Nephron (organoid): ENCODE measurements around the gene SORCS2.
A peak's percentile ranks its signal among the peaks of the same experiment; 100 is the strongest.

Experiments used
- H3K27ac Mint-ChIP-seq, 3 experiments: 2 replicates each; pipeline ENCODE4 v1.8.0; 2020; ENCODE audit warnings: mixed read lengths in 3 of 3, mild to moderate bottlenecking in 2 of 3, moderate library complexity in 1 of 3
- H3K27me3 Mint-ChIP-seq: 2 replicates; pipeline ENCODE4 v1.8.0; 2021; ENCODE audit warnings: low read depth, mild to moderate bottlenecking, moderate library complexity, mixed read lengths
- H3K36me3 Mint-ChIP-seq: 2 replicates; pipeline ENCODE4 v1.8.0; 2020; ENCODE audit warnings: low read depth, mixed read lengths
- H3K4me1 Mint-ChIP-seq: 2 replicates; pipeline ENCODE4 v1.8.0; 2020; ENCODE audit warnings: mixed read lengths
- H3K4me3 Mint-ChIP-seq, 3 experiments: 2 replicates each; pipeline ENCODE4 v1.8.0; 2020; ENCODE audit warnings: mild to moderate bottlenecking in 3 of 3, mixed read lengths in 3 of 3, moderate library complexity in 2 of 3
- H3K9me3 Mint-ChIP-seq: 2 replicates; pipeline ENCODE4 v1.8.0; 2020; ENCODE audit warnings: mixed read lengths
- TF ChIP-seq, protein P1 (sequence below), 3 experiments: fragments of 200-600 bp; sonication (generic); IDR thresholded peaks; one replicate each; pipeline ENCODE4 v1.5.0; 2021; ENCODE audit warnings: antibody characterized with exemption in 3 of 3; ENCODE audit not compliant: unreplicated experiment in 3 of 3

SORCS2 gene

DNA sequence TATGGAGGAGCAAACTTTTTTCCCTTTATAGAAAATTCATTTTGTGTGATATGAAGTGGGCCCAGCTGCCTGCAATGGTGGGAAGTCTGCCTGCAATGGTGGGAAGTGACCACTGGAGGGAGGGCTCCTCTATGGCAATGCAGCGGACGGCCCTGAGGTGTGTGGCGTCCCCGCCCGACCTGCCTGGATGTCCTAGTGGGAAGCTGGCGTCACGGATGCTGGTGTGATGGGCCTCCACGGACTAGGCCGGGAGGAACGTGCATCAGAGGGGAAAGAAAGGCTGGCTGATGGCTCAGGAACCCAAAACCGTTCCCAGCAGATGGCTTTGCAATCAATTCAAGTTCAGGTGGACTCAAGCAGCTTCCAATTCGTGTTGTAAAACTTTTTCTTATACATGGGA, 569.4 kb downstream of the SORCS2 start:
- H3K4me1 Mint-ChIP-seq, result peaks cover 33% of the 10 kb centered on the region
- peak overlapping the region in 2 of 3 experiments; percentile 3 to 26 for H3K27ac Mint-ChIP-seq
- H3K27me3 Mint-ChIP-seq, result no peaks in the 10 kb centered on the region
- no peak overlapping the region for H3K4me3 Mint-ChIP-seq
- TF ChIP-seq, protein P1, sequence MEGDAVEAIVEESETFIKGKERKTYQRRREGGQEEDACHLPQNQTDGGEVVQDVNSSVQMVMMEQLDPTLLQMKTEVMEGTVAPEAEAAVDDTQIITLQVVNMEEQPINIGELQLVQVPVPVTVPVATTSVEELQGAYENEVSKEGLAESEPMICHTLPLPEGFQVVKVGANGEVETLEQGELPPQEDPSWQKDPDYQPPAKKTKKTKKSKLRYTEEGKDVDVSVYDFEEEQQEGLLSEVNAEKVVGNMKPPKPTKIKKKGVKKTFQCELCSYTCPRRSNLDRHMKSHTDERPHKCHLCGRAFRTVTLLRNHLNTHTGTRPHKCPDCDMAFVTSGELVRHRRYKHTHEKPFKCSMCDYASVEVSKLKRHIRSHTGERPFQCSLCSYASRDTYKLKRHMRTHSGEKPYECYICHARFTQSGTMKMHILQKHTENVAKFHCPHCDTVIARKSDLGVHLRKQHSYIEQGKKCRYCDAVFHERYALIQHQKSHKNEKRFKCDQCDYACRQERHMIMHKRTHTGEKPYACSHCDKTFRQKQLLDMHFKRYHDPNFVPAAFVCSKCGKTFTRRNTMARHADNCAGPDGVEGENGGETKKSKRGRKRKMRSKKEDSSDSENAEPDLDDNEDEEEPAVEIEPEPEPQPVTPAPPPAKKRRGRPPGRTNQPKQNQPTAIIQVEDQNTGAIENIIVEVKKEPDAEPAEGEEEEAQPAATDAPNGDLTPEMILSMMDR (IDR thresholded peaks at IDR 0.05; ENCODE audit: unreplicated experiment in 3 of 3), result peak; percentile 75 to 76 (median 76)
- peaks cover 42% of the 10 kb centered on the region for H3K36me3 Mint-ChIP-seq
- no peaks in the 10 kb centered on the region for H3K9me3 Mint-ChIP-seq

- TF ChIP-seq, protein P1 (IDR thresholded peaks at IDR 0.05; ENCODE audit: unreplicated experiment in 3 of 3), result no peak
- Mint-ChIP-seq H3K27me3 (no peaks in the 10 kb centered on the region), H3K27ac (no peak overlapping the region), H3K9me3 (no peaks in the 10 kb centered on the region), H3K36me3 (peaks cover 50% of the 10 kb centered on the region), H3K4me3 (no peak overlapping the region), H3K4me1 (peaks cover 25% of the 10 kb centered on the region)
Measured at GRCh38 chr4:7762376-7763030, 570.2 kb downstream of the SORCS2 start.

GRCh38 chr4:7763106-7763505, 570.8 kb downstream of the SORCS2 start:
- Mint-ChIP-seq H3K4me3 (no peak overlapping the region), H3K27ac (no peak overlapping the region), H3K9me3 (no peaks in the 10 kb centered on the region), H3K4me1 (peaks cover 19% of the 10 kb centered on the region), H3K36me3 (peaks cover 54% of the 10 kb centered on the region), H3K27me3 (no peaks in the 10 kb centered on the region)
- TF ChIP-seq, protein P1 (IDR thresholded peaks at IDR 0.05; ENCODE audit: unreplicated experiment in 3 of 3), result no peak

DNA sequence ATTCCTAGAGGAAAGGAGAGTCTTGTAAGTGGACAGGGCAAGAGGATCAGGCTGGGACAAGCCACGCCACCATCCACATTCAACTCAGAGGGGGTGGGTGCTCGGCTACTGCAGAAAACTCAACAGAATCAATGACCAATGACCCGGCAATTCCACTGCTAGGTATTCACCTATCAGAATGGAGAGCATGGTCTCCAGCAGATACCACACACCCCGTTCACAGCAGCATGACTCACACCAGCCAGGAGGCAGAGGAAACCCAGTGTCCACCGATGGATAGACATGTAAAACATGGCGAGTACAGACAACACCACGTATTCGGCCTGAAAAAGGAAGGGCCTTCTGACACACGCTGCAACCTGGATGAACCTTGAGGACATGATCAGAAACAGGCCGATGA, 571.5 kb downstream of the SORCS2 start:
- no peak overlapping the region for H3K4me3 Mint-ChIP-seq

DNA sequence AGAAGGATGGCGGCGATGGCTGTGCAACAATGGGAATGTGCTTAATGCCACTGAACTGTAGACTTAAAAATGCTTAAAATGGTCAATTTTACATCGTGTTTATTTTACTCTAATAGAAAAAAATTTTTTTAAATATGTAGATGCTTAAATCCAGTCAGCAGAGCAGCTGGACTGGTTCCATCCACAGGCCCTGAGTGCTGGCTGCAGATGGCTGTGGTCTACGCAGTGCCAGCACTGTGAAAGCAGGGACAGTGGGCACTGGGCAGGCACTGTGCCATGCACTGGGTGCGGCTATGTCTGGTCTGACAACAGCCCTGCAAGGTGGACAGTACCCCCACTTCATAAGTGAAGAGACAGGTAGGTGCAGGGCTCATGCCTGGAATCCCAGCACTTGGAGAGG, 572.1 kb downstream of the SORCS2 start:
- H3K36me3 Mint-ChIP-seq, result peaks cover 57% of the 10 kb centered on the region

More for the DNA sequence above, 571.5 kb downstream of the SORCS2 start:
- H3K9me3 Mint-ChIP-seq, result no peaks in the 10 kb centered on the region
- no peaks in the 10 kb centered on the region for H3K27me3 Mint-ChIP-seq
- peaks cover 60% of the 10 kb centered on the region for H3K36me3 Mint-ChIP-seq
- TF ChIP-seq, protein P1 (IDR thresholded peaks at IDR 0.05; ENCODE audit: unreplicated experiment in 3 of 3), result no peak
- H3K4me1 Mint-ChIP-seq, result peaks cover 13% of the 10 kb centered on the region
- no peak overlapping the region for H3K27ac Mint-ChIP-seq

More for the DNA sequence above, 572.1 kb downstream of the SORCS2 start:
- H3K27ac Mint-ChIP-seq, result no peak overlapping the region
- TF ChIP-seq, protein P1 (IDR thresholded peaks at IDR 0.05; ENCODE audit: unreplicated experiment in 3 of 3), result no peak
- H3K27me3 Mint-ChIP-seq, result no peaks in the 10 kb centered on the region
- no peak overlapping the region for H3K4me3 Mint-ChIP-seq
- H3K9me3 Mint-ChIP-seq, result no peaks in the 10 kb centered on the region
- peaks cover 13% of the 10 kb centered on the region for H3K4me1 Mint-ChIP-seq
